ENCODE results near the gene ELK4.

Gene ELK4

DNA sequence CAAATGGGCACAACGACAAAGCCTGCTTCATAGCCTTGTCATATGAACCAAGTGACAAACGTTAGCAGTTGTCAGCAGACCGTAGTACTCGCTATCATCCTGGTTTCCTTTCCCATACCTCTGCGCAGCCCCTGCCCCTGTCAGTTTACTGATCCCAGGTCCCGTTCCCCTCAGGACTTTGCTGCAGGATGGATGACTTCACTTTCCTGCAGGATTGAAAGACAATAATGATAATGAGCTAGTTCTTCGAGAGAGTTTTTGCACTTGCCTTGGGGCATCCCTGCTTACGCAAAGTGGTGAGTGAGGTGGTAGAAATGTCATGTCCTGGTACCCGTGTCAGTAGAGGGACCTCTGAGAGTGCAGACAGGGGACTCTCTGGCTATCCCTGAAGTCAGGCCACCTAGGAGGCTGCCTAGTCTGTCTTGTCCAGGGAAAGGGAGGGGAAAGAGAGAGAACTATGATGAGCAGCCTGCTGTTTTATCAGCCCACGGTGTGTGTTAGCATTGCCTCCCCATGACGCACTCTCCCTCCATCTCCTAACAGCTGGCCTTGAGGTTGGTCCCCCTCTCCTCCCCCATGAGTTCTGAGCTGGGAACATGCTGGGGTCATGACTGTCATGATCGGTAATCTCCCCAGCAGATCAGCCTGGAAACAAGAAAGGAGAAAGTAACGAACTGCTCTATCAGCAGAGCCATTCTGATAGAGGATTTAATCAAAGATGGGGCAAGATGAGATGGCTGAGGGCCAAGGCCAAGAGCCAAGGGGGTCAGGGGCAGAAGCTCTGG, 53.7 kb downstream of the ELK4 start:
- no peak overlapping the region for H3K9ac ChIP-seq (ENCODE audit: low read depth, low read length)
- H3K9me3 ChIP-seq (ENCODE audit: insufficient read depth, low read depth, low read length), result no peaks in the 10 kb centered on the region
- H3K27me3 ChIP-seq (ENCODE audit: insufficient read depth, low read length), result peaks cover 32% of the 10 kb centered on the region
- 58% methylated on average over 13 of the region's 13 CpGs for WGBS
- no peak overlapping the region for H3K27ac ChIP-seq (ENCODE audit: low read depth, low read length)
- no peaks in the 10 kb centered on the region for H3K36me3 ChIP-seq (ENCODE audit: insufficient read depth, low read length)
- H3K4me3 ChIP-seq (ENCODE audit: low read length), result no peak overlapping the region
- peaks cover 10% of the 10 kb centered on the region; the same call in 1 of the 2 replicates for H3K4me1 ChIP-seq (ENCODE audit: insufficient read depth, low read length)

DNA sequence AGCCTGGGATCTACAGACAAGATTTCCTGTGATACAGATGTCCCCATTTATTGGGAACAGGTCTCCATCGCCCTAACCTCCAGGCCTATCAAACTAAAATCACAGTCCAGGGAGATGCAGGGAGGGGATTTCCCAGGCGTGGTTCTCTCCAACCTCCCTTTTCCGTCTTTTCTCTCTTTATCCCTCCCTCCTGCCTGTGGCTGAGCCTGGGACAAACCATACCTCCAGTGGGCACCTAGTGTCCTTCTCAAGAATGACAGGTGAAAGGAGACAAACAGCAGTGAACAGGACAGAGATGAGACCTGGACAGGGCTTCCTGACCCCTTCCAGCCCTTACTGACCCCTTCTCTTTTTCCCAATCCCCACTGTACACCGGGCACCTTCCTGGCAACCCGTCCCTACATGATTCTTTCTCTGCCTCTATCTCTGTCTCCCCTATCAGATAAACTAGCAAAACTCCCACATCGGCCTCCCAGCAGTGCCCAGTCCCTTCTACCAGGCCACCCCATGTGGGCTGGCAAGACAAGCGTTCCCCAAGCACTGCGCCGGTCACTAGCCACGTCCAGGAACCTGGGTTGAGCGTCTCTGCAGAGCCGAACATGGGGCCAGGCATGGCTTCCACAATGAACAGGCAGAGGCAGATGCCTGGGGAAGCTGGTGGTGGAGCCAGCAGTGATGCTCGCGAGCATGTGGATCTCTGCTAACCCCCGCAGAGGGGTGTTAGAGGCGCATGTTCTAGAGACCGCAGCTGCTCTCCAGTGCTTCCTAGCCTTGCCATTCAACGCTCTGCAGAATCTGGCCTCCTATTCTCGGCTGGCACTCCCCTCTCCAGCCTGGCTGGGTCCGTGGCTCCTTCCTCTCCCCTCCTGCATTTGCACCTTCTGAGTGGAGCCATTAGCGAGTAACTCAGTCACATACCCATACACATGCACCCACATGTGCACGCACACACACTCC, 54.7 kb downstream of the ELK4 start:
- WGBS, result 72% methylated on average over 22 of the region's 22 CpGs
- no peaks in the 10 kb centered on the region for H3K9me3 ChIP-seq (ENCODE audit: insufficient read depth, low read depth, low read length)

DNA sequence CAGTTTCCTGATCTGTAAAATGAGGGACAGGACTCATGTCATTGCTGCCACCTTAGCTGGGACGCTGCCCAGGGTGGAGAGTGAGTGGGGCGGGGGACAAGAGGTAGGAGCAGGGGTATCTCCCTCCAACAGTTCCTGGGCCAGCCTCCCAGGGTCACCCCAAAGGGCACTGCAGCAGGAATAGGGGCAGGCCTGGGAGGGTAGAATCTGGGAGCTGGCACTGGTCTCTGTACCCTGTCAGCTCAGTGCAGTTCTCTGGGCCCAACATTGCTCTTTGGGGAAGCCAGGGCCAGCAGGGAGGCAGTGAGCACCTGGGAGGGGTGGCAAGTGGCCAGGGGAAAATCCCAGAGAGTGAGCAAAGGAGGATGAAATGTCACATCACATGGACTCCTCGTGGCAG, 55.8 kb downstream of the ELK4 start:
- Histone ChIP-seq H3K27me3 (ENCODE audit: insufficient read depth, low read length) (peaks cover 49% of the 10 kb centered on the region), H3K4me3 (ENCODE audit: low read length) (no peak overlapping the region), H3K4me1 (ENCODE audit: insufficient read depth, low read length) (peaks cover 15% of the 10 kb centered on the region; the same call in 1 of the 2 replicates), H3K9ac (ENCODE audit: low read depth, low read length) (no peak overlapping the region), H3K9me3 (ENCODE audit: insufficient read depth, low read depth, low read length) (no peaks in the 10 kb centered on the region), H3K36me3 (ENCODE audit: insufficient read depth, low read length) (no peaks in the 10 kb centered on the region), H3K27ac (ENCODE audit: low read depth, low read length) (no peak overlapping the region)
- 93% methylated on average over 3 of the region's 3 CpGs for WGBS

More for the DNA sequence above, 54.7 kb downstream of the ELK4 start:
- Histone ChIP-seq H3K4me3 (ENCODE audit: low read length) (no peak overlapping the region), H3K4me1 (ENCODE audit: insufficient read depth, low read length) (peaks cover 10% of the 10 kb centered on the region; the same call in 1 of the 2 replicates), H3K27ac (ENCODE audit: low read depth, low read length) (no peak overlapping the region), H3K9ac (ENCODE audit: low read depth, low read length) (no peak overlapping the region), H3K27me3 (ENCODE audit: insufficient read depth, low read length) (peaks cover 38% of the 10 kb centered on the region), H3K36me3 (ENCODE audit: insufficient read depth, low read length) (no peaks in the 10 kb centered on the region)

- Histone ChIP-seq H3K9me3 (ENCODE audit: insufficient read depth, low read depth, low read length) (no peaks in the 10 kb centered on the region), H3K4me1 (ENCODE audit: insufficient read depth, low read length) (peaks cover 15% of the 10 kb centered on the region; the same call in 1 of the 2 replicates), H3K27ac (ENCODE audit: low read depth, low read length) (no peak overlapping the region), H3K36me3 (ENCODE audit: insufficient read depth, low read length) (no peaks in the 10 kb centered on the region), H3K4me3 (ENCODE audit: low read length) (no peak overlapping the region), H3K27me3 (ENCODE audit: insufficient read depth, low read length) (peaks cover 55% of the 10 kb centered on the region), H3K9ac (ENCODE audit: low read depth, low read length) (no peak overlapping the region)
- WGBS, result 67% methylated on average over 1 of the region's 1 CpG
Measured at GRCh38 chr1:205575294-205575885, 56.4 kb downstream of the ELK4 start.

DNA sequence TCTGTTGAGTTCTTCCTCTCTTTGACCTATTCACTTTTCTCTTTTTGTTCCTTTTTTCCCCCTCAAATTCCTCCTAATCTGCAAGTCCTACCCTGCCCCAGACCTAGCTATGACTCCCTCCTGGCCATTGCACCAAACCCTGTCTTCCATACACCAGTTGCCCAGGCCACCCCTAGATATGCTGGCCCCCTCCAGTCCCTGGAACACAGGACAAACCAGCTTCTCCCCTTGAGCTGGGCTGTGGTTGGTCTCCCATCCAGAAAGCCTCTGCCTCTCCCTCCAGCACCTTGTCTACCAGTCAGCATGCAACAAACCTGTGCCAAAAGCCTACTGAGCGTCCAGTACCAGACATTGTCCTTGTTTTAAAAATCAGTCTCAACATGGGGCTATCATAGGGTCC, 59.4 kb downstream of the ELK4 start:
- Histone ChIP-seq H3K9me3 (ENCODE audit: insufficient read depth, low read depth, low read length) (no peaks in the 10 kb centered on the region), H3K27me3 (ENCODE audit: insufficient read depth, low read length) (peaks cover 74% of the 10 kb centered on the region)

DNA sequence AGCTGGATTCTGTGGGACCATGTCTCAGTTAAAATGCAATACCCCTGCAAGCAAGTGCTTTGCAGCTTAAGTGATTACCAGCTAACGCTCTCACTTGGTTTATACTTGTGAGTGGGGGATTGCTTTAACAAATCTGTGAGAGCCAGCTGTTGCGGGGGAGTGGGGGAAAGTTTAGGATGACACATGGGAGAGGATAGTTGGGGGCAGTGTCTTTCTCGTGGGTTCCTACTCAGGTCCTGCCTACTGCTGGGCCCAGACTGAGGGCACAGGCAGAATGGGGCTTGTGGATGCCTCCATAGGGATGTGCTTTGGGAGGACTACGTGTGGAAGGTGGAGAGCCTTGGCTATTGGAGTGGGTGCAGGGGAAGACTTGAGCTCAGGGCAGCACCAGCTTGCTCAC, 60.1 kb downstream of the ELK4 start:
- WGBS, result 64% methylated on average over 4 of the region's 4 CpGs
- Histone ChIP-seq H3K4me3 (ENCODE audit: low read length) (no peak overlapping the region), H3K27ac (ENCODE audit: low read depth, low read length) (no peak overlapping the region)

More for the DNA sequence above, 59.4 kb downstream of the ELK4 start:
- H3K9ac ChIP-seq (ENCODE audit: low read depth, low read length), result no peak overlapping the region
- WGBS, result 89% methylated on average over 1 of the region's 1 CpG
- H3K4me1 ChIP-seq (ENCODE audit: insufficient read depth, low read length), result 0 out of 2 replicates have a peak, but pooled peaks cover 9% of the 10 kb centered on the region
- no peak overlapping the region for H3K4me3 ChIP-seq (ENCODE audit: low read length)
- H3K36me3 ChIP-seq (ENCODE audit: insufficient read depth, low read length), result no peaks in the 10 kb centered on the region
- no peak overlapping the region for H3K27ac ChIP-seq (ENCODE audit: low read depth, low read length)

GRCh38 chr1:205570796-205571537, 60.8 kb downstream of the ELK4 start:
- H3K27me3 ChIP-seq (ENCODE audit: insufficient read depth, low read length), result peaks cover 75% of the 10 kb centered on the region
- H3K9ac ChIP-seq (ENCODE audit: low read depth, low read length), result no peak overlapping the region
- no peaks in the 10 kb centered on the region for H3K36me3 ChIP-seq (ENCODE audit: insufficient read depth, low read length)
- no peaks in the 10 kb centered on the region for H3K9me3 ChIP-seq (ENCODE audit: insufficient read depth, low read depth, low read length)
- 66% methylated on average over 2 of the region's 2 CpGs for WGBS
- 0 out of 2 replicates have a peak, but pooled peaks cover 9% of the 10 kb centered on the region for H3K4me1 ChIP-seq (ENCODE audit: insufficient read depth, low read length)
- no peak overlapping the region for H3K4me3 ChIP-seq (ENCODE audit: low read length)
- H3K27ac ChIP-seq (ENCODE audit: low read depth, low read length), result no peak overlapping the region

More for the DNA sequence above, 60.1 kb downstream of the ELK4 start:
- 0 out of 2 replicates have a peak, but pooled peaks cover 9% of the 10 kb centered on the region for H3K4me1 ChIP-seq (ENCODE audit: insufficient read depth, low read length)
- H3K36me3 ChIP-seq (ENCODE audit: insufficient read depth, low read length), result no peaks in the 10 kb centered on the region
- H3K9ac ChIP-seq (ENCODE audit: low read depth, low read length), result no peak overlapping the region
- peaks cover 74% of the 10 kb centered on the region for H3K27me3 ChIP-seq (ENCODE audit: insufficient read depth, low read length)
- H3K9me3 ChIP-seq (ENCODE audit: insufficient read depth, low read depth, low read length), result no peaks in the 10 kb centered on the region

DNA sequence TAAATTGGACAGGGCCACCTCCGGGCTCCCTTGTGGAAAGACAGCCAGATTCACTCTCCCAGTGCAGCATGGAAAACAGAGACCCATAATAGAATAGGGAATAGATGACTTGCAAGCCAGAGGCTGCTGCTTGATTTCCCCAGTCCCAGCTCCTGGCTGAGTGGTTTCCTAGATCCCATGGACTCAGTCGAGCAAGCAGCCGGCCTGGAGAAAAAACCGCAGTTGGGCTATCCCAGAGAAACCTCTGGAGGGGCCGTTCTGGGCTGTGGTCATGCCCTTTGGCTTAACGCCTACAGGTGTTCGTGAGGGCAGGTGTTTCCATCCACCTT, 61.7 kb downstream of the ELK4 start:
- Histone ChIP-seq H3K9ac (ENCODE audit: low read depth, low read length) (no peak overlapping the region), H3K27me3 (ENCODE audit: insufficient read depth, low read length) (peaks cover 79% of the 10 kb centered on the region), H3K4me3 (ENCODE audit: low read length) (no peak overlapping the region), H3K9me3 (ENCODE audit: insufficient read depth, low read depth, low read length) (no peaks in the 10 kb centered on the region), H3K27ac (ENCODE audit: low read depth, low read length) (no peak overlapping the region), H3K4me1 (ENCODE audit: insufficient read depth, low read length) (0 out of 2 replicates have a peak, but pooled peaks cover 9% of the 10 kb centered on the region), H3K36me3 (ENCODE audit: insufficient read depth, low read length) (no peaks in the 10 kb centered on the region)
- WGBS, result 87% methylated on average over 7 of the region's 7 CpGs

DNA sequence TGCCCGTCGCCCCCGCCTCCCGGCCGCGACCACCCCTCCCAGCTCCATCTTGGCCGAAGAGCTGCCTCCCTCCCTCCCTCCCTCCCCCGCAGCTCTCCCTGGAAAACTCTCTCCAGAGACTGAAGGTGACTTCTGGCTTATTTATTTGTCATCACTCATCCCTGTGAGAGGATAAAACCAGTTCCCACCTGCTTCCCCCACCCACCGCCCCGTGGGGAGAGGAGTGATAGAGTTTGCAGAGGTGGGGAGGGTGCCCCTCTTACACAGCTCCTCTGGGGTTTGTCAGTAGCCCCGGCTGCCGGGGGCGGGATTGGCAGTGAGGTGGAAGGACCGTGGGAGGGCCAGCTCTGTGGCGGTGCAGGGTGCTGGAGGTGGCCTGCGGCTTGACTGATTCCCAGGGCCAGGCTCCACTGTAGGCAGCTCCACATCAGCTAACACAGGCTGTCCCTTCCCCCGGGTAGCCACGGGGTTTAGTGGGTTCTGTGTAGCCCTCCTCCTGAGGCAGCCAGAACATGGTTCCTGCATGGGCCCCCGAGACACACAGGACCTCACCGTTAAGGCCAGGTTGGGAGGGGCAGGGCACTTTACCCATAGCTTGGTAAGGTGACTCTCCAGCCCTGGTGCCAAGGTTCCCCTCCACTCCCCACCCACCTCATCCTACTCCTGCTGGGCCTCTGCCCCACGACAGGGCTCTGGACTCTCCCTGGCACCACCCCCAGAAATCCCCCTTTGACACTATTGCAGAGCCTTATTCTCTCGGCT, 62.2 kb downstream of the ELK4 start:
- no peaks in the 10 kb centered on the region for H3K9me3 ChIP-seq (ENCODE audit: insufficient read depth, low read depth, low read length)
- no peaks in the 10 kb centered on the region for H3K36me3 ChIP-seq (ENCODE audit: insufficient read depth, low read length)
- 0 out of 2 replicates have a peak overlapping the region, but pooled peaks have one; percentile 23 for H3K4me3 ChIP-seq (ENCODE audit: low read length)
- WGBS, result 31% methylated on average over 20 of the region's 22 CpGs
- H3K9ac ChIP-seq (ENCODE audit: low read depth, low read length), result no peak overlapping the region
- peaks cover 74% of the 10 kb centered on the region for H3K27me3 ChIP-seq (ENCODE audit: insufficient read depth, low read length)
- 0 out of 2 replicates have a peak, but pooled peaks cover 9% of the 10 kb centered on the region for H3K4me1 ChIP-seq (ENCODE audit: insufficient read depth, low read length)
- H3K27ac ChIP-seq (ENCODE audit: low read depth, low read length), result no peak overlapping the region

Data from HUES64 (cell line).